Mesendoderm (in vitro differentiated cells): Measurements from ENCODE around the gene CABP2.

ENCODE experiments used
- DNase-seq: peaks from one replicate; pipeline ENCODE4 v3.0.0; 2013
- H2AK5ac ChIP-seq: 2 replicates; pipeline ENCODE4 v1.6.1; 2013; ENCODE audit warnings: low read length, inconsistent platforms
- H2BK120ac ChIP-seq: 2 replicates; pipeline ENCODE4 v1.6.1; 2013; ENCODE audit warnings: low read depth, mild to moderate bottlenecking, low read length, moderate library complexity, mixed read lengths
- H2BK15ac ChIP-seq: replicated peaks from 2 replicates; pipeline ENCODE4 v1.6.1; 2013; ENCODE audit warnings: low read depth, mild to moderate bottlenecking, moderate library complexity
- H2BK5ac ChIP-seq: 2 replicates; pipeline ENCODE4 v1.6.1; 2013; ENCODE audit warnings: low read length, inconsistent platforms
- H3K18ac ChIP-seq: 2 replicates; pipeline ENCODE4 v1.6.1; 2013; ENCODE audit warnings: mild to moderate bottlenecking, low read length, mixed read lengths
- H3K23ac ChIP-seq: one replicate; pipeline ENCODE4 v1.6.1; 2013; ENCODE audit warnings: low read length
- H3K27ac ChIP-seq: 2 replicates; pipeline ENCODE4 v1.5.1; 2013; ENCODE audit warnings: low read depth, mild to moderate bottlenecking, inconsistent platforms, low read length, moderate library complexity
- H3K27me3 ChIP-seq: 2 replicates; pipeline ENCODE4 v1.6.1; 2013; ENCODE audit warnings: low read length, control low read depth, mild to moderate bottlenecking, inconsistent platforms; ENCODE audit not compliant: insufficient read depth, poor library complexity
- H3K36me3 ChIP-seq: 2 replicates; pipeline ENCODE4 v1.6.1; 2013; ENCODE audit warnings: low read length, inconsistent platforms; ENCODE audit not compliant: control insufficient read depth, insufficient read depth
- H3K4ac ChIP-seq: one replicate; pipeline ENCODE4 v1.6.1; 2013; ENCODE audit warnings: low read depth, mild to moderate bottlenecking, low read length, moderate library complexity
- H3K4me1 ChIP-seq: 2 replicates; pipeline ENCODE4 v1.6.1; 2013; ENCODE audit warnings: low read depth, low read length, inconsistent platforms; ENCODE audit not compliant: control insufficient read depth
- H3K4me2 ChIP-seq: 2 replicates; pipeline ENCODE4 v1.6.1; 2013; ENCODE audit warnings: low read length
- H3K4me3 ChIP-seq: 2 replicates; pipeline ENCODE4 v1.5.1; 2013; ENCODE audit warnings: mild to moderate bottlenecking, low read length
- H3K56ac ChIP-seq: one replicate; pipeline ENCODE4 v1.6.1; 2013; ENCODE audit warnings: low read length
- H3K79me1 ChIP-seq: 2 replicates; pipeline ENCODE4 v1.6.1; 2013; ENCODE audit warnings: low read length, inconsistent platforms
- H3K79me2 ChIP-seq: 2 replicates; pipeline ENCODE4 v1.6.1; 2013; ENCODE audit warnings: mild to moderate bottlenecking, low read length; ENCODE audit not compliant: control insufficient read depth, insufficient read depth
- H3K9ac ChIP-seq: 2 replicates; pipeline ENCODE4 v1.6.1; 2013; ENCODE audit warnings: low read length, inconsistent platforms
- H4K5ac ChIP-seq: one replicate; pipeline ENCODE4 v1.6.1; 2013; ENCODE audit warnings: low read length
- H4K8ac ChIP-seq: one replicate; pipeline ENCODE4 v1.6.1; 2013; ENCODE audit warnings: low read depth, mild to moderate bottlenecking, control low read depth, low read length, moderate library complexity
- WGBS: extraction: QIAGEN DNeasy Blood & Tissue Kit; methylation state at CpG from one replicate; pipeline ENCODE4 v1.1.7; 2013; ENCODE audit warnings: low lambda C conversion rate, missing lambda C conversion rate; ENCODE audit not compliant: insufficient coverage; ENCODE audit errors: extremely low coverage; 5-methylcytosine and 5-hydroxymethylcytosine counted together

CABP2 gene

GRCh38 chr11:67520856-67521824, 2.1 kb downstream of the CABP2 start:
- no peaks in the 10 kb centered on the region for H3K36me3 ChIP-seq
- no peak overlapping the region for H4K5ac ChIP-seq
- no peak for DNase-seq
- H3K27ac ChIP-seq = no peak overlapping the region
- H2BK120ac ChIP-seq = no peak overlapping the region
- H3K79me2 ChIP-seq = no peaks in the 10 kb centered on the region
- H3K4ac ChIP-seq = no peak overlapping the region
- no peak overlapping the region for H2BK5ac ChIP-seq
- no peak overlapping the region for H3K4me2 ChIP-seq
- no peak overlapping the region for H2AK5ac ChIP-seq
- WGBS = no CpG with 5 or more reads among the region's 16 CpGs
- no peak overlapping the region for H3K9ac ChIP-seq
- no peak overlapping the region for H3K4me3 ChIP-seq
- H3K79me1 ChIP-seq = no peaks in the 10 kb centered on the region
- H3K27me3 ChIP-seq = no peaks in the 10 kb centered on the region
- H3K56ac ChIP-seq = no peak overlapping the region
- H4K8ac ChIP-seq = no peak overlapping the region
- H3K4me1 ChIP-seq = no peaks in the 10 kb centered on the region
- H3K18ac ChIP-seq = no peak overlapping the region
- no peak overlapping the region for H3K23ac ChIP-seq
- no peak overlapping the region for H2BK15ac ChIP-seq

DNA sequence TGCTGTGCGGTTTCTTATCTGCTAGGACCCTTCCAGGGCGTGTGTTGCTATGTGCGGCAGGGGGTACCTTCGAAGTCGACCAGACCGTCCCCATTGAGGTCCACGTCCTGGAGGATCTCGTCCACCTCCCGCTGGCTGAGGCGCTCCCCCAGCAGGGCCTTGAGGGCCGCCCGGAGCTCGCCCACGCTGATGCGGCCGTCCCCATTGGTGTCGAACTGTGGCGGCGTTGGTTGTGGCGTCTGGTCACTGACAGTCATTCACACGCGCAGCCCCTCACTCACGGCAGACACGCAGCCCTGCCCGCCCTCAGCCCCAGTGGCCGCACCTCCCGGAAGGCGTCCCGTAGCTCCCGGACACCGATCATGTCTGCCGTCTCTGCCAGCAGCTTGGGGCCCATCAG, 3.5 kb downstream of the CABP2 start:
- Histone ChIP-seq H3K56ac (no peak overlapping the region), H2AK5ac (no peak overlapping the region), H4K8ac (no peak overlapping the region), H3K18ac (no peak overlapping the region), H3K4me2 (no peak overlapping the region), H2BK15ac (no peak overlapping the region), H3K27me3 (no peaks in the 10 kb centered on the region), H3K79me1 (no peaks in the 10 kb centered on the region), H3K79me2 (no peaks in the 10 kb centered on the region), H4K5ac (no peak overlapping the region), H3K9ac (no peak overlapping the region), H3K4ac (no peak overlapping the region), H3K27ac (no peak overlapping the region), H2BK5ac (no peak overlapping the region), H3K23ac (no peak overlapping the region), H3K36me3 (no peaks in the 10 kb centered on the region), H2BK120ac (no peak overlapping the region), H3K4me1 (no peaks in the 10 kb centered on the region), H3K4me3 (no peak overlapping the region)
- DNase-seq = no peak
- WGBS = no CpG with 5 or more reads among the region's 32 CpGs

- Histone ChIP-seq H2BK5ac (no peak overlapping the region), H3K56ac (no peak overlapping the region), H2BK120ac (no peak overlapping the region), H3K9ac (no peak overlapping the region), H3K79me2 (no peaks in the 10 kb centered on the region), H3K79me1 (no peaks in the 10 kb centered on the region), H3K36me3 (no peaks in the 10 kb centered on the region), H3K27ac (no peak overlapping the region), H4K8ac (no peak overlapping the region), H2AK5ac (no peak overlapping the region), H3K4me3 (no peak overlapping the region), H4K5ac (no peak overlapping the region), H3K27me3 (no peaks in the 10 kb centered on the region), H3K4me2 (no peak overlapping the region), H3K4ac (no peak overlapping the region), H3K23ac (no peak overlapping the region), H3K4me1 (no peaks in the 10 kb centered on the region), H3K18ac (no peak overlapping the region), H2BK15ac (no peak overlapping the region)
- no peak for DNase-seq
- no CpG with 5 or more reads among the region's 10 CpGs for WGBS
Observed at GRCh38 chr11:67517784-67518552, 5.3 kb downstream of the CABP2 start.

GRCh38 chr11:67516806-67517205, 6.4 kb downstream of the CABP2 start:
- WGBS = no CpG with 5 or more reads among the region's 9 CpGs
- Histone ChIP-seq H4K5ac (no peak overlapping the region), H3K27me3 (no peaks in the 10 kb centered on the region)

DNA sequence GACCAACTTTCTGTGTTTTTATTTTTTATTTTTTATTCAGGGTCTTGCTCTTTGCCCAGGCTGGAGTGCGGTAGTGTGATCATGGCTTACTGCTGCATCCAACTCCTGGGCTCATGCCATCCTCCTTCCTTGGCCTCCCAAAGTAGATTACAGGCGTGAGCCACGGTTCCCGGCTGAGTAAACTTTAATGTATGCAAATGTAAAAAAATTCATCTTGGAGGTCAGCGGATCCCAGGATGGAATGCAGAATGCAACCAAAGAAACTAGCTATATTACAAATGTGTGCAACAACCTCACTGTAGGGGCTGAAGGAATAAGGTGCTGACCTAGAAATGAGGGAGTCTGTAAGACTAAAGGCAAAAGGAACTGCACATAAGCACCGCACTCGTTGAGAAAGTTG, 9.1 kb downstream of the CABP2 start:
- no peak overlapping the region for H4K8ac ChIP-seq
- H2AK5ac ChIP-seq = no peak overlapping the region
- no peak overlapping the region for H3K4me2 ChIP-seq
- no peak overlapping the region for H3K23ac ChIP-seq
- no CpG with 5 or more reads among the region's 7 CpGs for WGBS
- H4K5ac ChIP-seq = no peak overlapping the region
- H3K18ac ChIP-seq = no peak overlapping the region
- H3K27ac ChIP-seq = no peak overlapping the region
- no peak overlapping the region for H2BK120ac ChIP-seq
- DNase-seq = no peak
- H3K9ac ChIP-seq = no peak overlapping the region
- H3K79me1 ChIP-seq = no peaks in the 10 kb centered on the region
- H3K27me3 ChIP-seq = no peaks in the 10 kb centered on the region
- no peak overlapping the region for H3K56ac ChIP-seq
- no peak overlapping the region for H3K4me3 ChIP-seq
- no peak overlapping the region for H3K4ac ChIP-seq
- no peaks in the 10 kb centered on the region for H3K4me1 ChIP-seq
- H3K79me2 ChIP-seq = no peaks in the 10 kb centered on the region
- no peak overlapping the region for H2BK5ac ChIP-seq
- H3K36me3 ChIP-seq = no peaks in the 10 kb centered on the region
- no peak overlapping the region for H2BK15ac ChIP-seq

More at GRCh38 chr11:67516806-67517205, 6.4 kb downstream of the CABP2 start:
- Histone ChIP-seq H3K4me2 (no peak overlapping the region), H3K4me3 (no peak overlapping the region), H3K4ac (no peak overlapping the region), H3K56ac (no peak overlapping the region), H2AK5ac (no peak overlapping the region), H3K23ac (no peak overlapping the region), H3K9ac (no peak overlapping the region), H4K8ac (no peak overlapping the region), H2BK120ac (no peak overlapping the region), H3K4me1 (no peaks in the 10 kb centered on the region), H3K79me2 (no peaks in the 10 kb centered on the region), H3K27ac (no peak overlapping the region), H3K18ac (no peak overlapping the region), H2BK5ac (no peak overlapping the region), H2BK15ac (no peak overlapping the region), H3K36me3 (no peaks in the 10 kb centered on the region), H3K79me1 (no peaks in the 10 kb centered on the region)
- DNase-seq = no peak
